HEK293T (cell line): ENCODE measurements around the gene MFN1.

Experiments
- ARNT ChIP-seq: fragments of 450-650 bp; IDR thresholded peaks from 2 replicates; pipeline ENCODE4 v1.6.1; 2017; ENCODE audit warnings: mild to moderate bottlenecking
- BHLHE40 ChIP-seq: fragments of 450-650 bp; IDR thresholded peaks from 2 replicates; pipeline ENCODE4 v1.6.1; 2016; ENCODE audit warnings: mild to moderate bottlenecking, moderate library complexity, borderline replicate concordance
- FOXA1 ChIP-seq: fragments of 450-650 bp; IDR thresholded peaks from 2 replicates; pipeline ENCODE4 v1.6.1; 2016; ENCODE audit warnings: mild to moderate bottlenecking
- FOXK2 ChIP-seq: fragments of 450-650 bp; IDR thresholded peaks from 2 replicates; pipeline ENCODE4 v1.6.1; 2016; ENCODE audit warnings: mild to moderate bottlenecking
- FOXM1 ChIP-seq: fragments of 450-650 bp; IDR thresholded peaks from 2 replicates; pipeline ENCODE4 v1.6.1; 2017; ENCODE audit warnings: mild to moderate bottlenecking, borderline replicate concordance
- HDGF ChIP-seq: fragments of 450-650 bp; IDR thresholded peaks from 2 replicates; pipeline ENCODE4 v1.6.1; 2017; ENCODE audit warnings: antibody characterized with exemption, borderline replicate concordance
- L3MBTL2 ChIP-seq: fragments of 450-650 bp; conservative IDR thresholded peaks from 2 replicates; pipeline ENCODE4 v1.6.1; 2016; ENCODE audit warnings: mild to moderate bottlenecking
- LEF1 ChIP-seq: fragments of 450-650 bp; IDR thresholded peaks from 2 replicates; pipeline ENCODE4 v1.6.1; 2017; ENCODE audit warnings: mild to moderate bottlenecking, borderline replicate concordance
- NFRKB ChIP-seq: fragments of 450-650 bp; IDR thresholded peaks from 2 replicates; pipeline ENCODE4 v1.6.1; 2016; ENCODE audit warnings: mild to moderate bottlenecking, moderate library complexity
- PKNOX1 ChIP-seq: fragments of 450-650 bp; IDR thresholded peaks from 2 replicates; pipeline ENCODE4 v1.6.1; 2016
- SP1 ChIP-seq: fragments of 450-650 bp; IDR thresholded peaks from 2 replicates; pipeline ENCODE4 v1.6.1; 2017
- SUZ12 ChIP-seq: fragments of 450-650 bp; IDR thresholded peaks from 2 replicates; pipeline ENCODE4 v1.6.1; 2016; ENCODE audit warnings: mild to moderate bottlenecking
- TARDBP ChIP-seq: fragments of 450-650 bp; IDR thresholded peaks from 2 replicates; pipeline ENCODE4 v1.6.1; 2016
- ZNF384 ChIP-seq: fragments of 450-650 bp; IDR thresholded peaks from 2 replicates; pipeline ENCODE4 v1.6.1; 2016

DNA sequence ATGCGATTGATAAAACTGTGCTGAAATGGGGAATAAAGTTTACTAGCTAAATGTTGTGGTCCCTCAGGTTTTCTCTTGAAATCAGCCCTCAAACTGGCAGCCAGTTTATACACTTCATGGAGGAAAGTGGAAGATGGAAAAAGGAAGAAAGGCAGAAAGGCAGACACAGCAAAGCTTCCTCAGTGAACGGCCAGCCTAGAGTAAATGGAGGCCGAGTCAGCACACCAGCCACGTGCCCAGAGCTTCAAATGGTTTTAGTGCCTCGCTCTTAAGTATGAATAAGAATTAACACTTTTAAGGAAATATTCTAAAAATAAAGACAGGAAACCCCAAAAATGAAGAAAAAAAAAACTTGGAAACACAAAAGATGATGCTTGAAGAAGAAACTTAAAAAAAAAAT is 55.5 kb downstream of the MFN1 start:
- TF ChIP-seq FOXM1 (no peak), BHLHE40 (no peak), LEF1 (no peak), SUZ12 (no peak), SP1 (no peak), ZNF384 (no peak), L3MBTL2 (no peak), ARNT (no peak), FOXA1 (no peak), PKNOX1 (no peak), HDGF (no peak), TARDBP (no peak), NFRKB (no peak), FOXK2 (no peak)
